Caki2 (cell line): Measurements from ENCODE around the gene MUC15. TPM values are rescaled to one million over a fixed set of nuclear protein-coding genes. Genes with fewer than 3 reads are reported as not detected.
"Not testable (repeated sequence)": the region's sequence is repeated elsewhere in the genome, so short reads cannot be mapped to it uniquely, and the experiment has no call there.

Experiments
- DNase-seq: peaks from one replicate; pipeline ENCODE4 v3.0.0-alpha.2; 2015; ENCODE audit warnings: low read depth
- in situ Hi-C: cut with HindIII; loops from 2 replicates; pipeline ENCODE4 v1.10.0; 2016; ENCODE audit warnings: low sequenced_read_pairs, low pct_unique_long_range_greater_than_20kb, mixed read lengths
- total RNA-seq: library from RNA; depleted of rRNA; stranded (reverse); fragments of >200 nt; shearing (Covaris generic); gene quantifications from 2 replicates; pipeline ENCODE4 v1.2.3, GENCODE V29; 2014; ENCODE audit warnings: low replicate concordance; rRNA removed

The MUC15 gene
- not detected in 2 replicates for total RNA-seq

- in situ Hi-C loops: no loop called here
- no peak for DNase-seq
Measured at GRCh38 chr11:26571861-26572654, at the start of gene MUC15. TSS of gene MUC15 (minus strand) at chr11:26572263. CDS start at chr11:26567094, 5,169 bp downstream.

- in situ Hi-C loops: no loop called here
- DNase-seq: peak; percentile 44
Measured at GRCh38 chr11:26621132-26621531, 49.1 kb upstream of the MUC15 start.

- no peak for DNase-seq
- in situ Hi-C loops: no loop called here
Measured at GRCh38 chr11:26620282-26621045, 48.4 kb upstream of the MUC15 start.

- in situ Hi-C loops: no loop called here
- DNase-seq: no peak
Measured at GRCh38 chr11:26618441-26618840, 46.4 kb upstream of the MUC15 start.

- no peak for DNase-seq
- in situ Hi-C loops: no loop called here
Measured at GRCh38 chr11:26613759-26614158, 41.7 kb upstream of the MUC15 start.

GRCh38 chr11:26608507-26609146, 36.6 kb upstream of the MUC15 start:
- DNase-seq: no peak
- in situ Hi-C loops: no loop called here

GRCh38 chr11:26607725-26608506, 35.9 kb upstream of the MUC15 start:
- DNase-seq: no peak
- in situ Hi-C loops: no loop called here

GRCh38 chr11:26599876-26600434, 27.9 kb upstream of the MUC15 start:
- no peak for DNase-seq
- in situ Hi-C loops: no loop called here

GRCh38 chr11:26599425-26599824, 27.4 kb upstream of the MUC15 start:
- in situ Hi-C loops: no loop called here
- DNase-seq: no peak

- no peak for DNase-seq
- in situ Hi-C loops: no loop called here
Measured at GRCh38 chr11:26597899-26598298, 25.8 kb upstream of the MUC15 start.

- DNase-seq, in situ Hi-C loops: not testable (repeated sequence)
Measured at GRCh38 chr11:26597049-26597689, 25.1 kb upstream of the MUC15 start.

- in situ Hi-C loops, DNase-seq: not testable (repeated sequence)
Measured at GRCh38 chr11:26595207-26595865, 23.3 kb upstream of the MUC15 start.

GRCh38 chr11:26593691-26594090, 21.6 kb upstream of the MUC15 start:
- in situ Hi-C loops: no loop called here
- no peak for DNase-seq

- in situ Hi-C loops: no loop called here
- DNase-seq: no peak
Measured at GRCh38 chr11:26587073-26587472, 15.0 kb upstream of the MUC15 start.

- in situ Hi-C loops: no loop called here
- no peak for DNase-seq
Measured at GRCh38 chr11:26584818-26585217, 12.8 kb upstream of the MUC15 start.

GRCh38 chr11:26583550-26583949, 11.5 kb upstream of the MUC15 start:
- no peak for DNase-seq
- in situ Hi-C loops: no loop called here

- in situ Hi-C loops: no loop called here
- DNase-seq: peak; percentile 19
Measured at GRCh38 chr11:26580929-26581328, 8.9 kb upstream of the MUC15 start.
